Measurements from ENCODE around the gene SGSM2.

The SGSM2 gene

DNA sequence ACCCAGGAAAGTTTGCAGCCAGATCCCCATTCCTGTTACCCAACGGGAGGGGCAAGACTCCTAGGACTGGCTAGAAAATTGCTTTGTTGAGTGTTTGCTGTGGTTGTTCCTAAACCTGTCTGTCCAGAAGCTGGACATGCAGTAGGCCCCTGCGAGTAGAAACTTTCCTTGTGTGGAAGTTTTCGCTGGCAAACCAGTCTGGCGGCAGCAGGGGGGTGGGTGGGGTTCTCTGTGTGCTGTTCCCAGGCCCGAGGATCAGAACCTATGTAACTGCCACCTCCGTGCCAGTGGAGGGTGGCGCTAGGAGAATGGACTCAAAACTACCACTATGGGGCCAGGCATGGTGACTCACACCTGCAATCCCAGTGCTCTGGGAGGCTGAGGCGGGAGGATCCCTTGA is 9.2 kb downstream of the SGSM2 start:
- no peak overlapping the region for H3K27ac ChIP-seq (replicated peaks)
- no peak for DNase-seq (ENCODE audit: low read depth in 1 of 2, low spot score in 1 of 2)
- no peaks in the 10 kb centered on the region for H3K27me3 ChIP-seq (ENCODE audit: insufficient read depth, poor library complexity, severe bottlenecking)
- H3K4me3 ChIP-seq (replicated peaks; ENCODE audit: insufficient read depth, low read length), result no peak overlapping the region
- TF ChIP-seq, protein P1, sequence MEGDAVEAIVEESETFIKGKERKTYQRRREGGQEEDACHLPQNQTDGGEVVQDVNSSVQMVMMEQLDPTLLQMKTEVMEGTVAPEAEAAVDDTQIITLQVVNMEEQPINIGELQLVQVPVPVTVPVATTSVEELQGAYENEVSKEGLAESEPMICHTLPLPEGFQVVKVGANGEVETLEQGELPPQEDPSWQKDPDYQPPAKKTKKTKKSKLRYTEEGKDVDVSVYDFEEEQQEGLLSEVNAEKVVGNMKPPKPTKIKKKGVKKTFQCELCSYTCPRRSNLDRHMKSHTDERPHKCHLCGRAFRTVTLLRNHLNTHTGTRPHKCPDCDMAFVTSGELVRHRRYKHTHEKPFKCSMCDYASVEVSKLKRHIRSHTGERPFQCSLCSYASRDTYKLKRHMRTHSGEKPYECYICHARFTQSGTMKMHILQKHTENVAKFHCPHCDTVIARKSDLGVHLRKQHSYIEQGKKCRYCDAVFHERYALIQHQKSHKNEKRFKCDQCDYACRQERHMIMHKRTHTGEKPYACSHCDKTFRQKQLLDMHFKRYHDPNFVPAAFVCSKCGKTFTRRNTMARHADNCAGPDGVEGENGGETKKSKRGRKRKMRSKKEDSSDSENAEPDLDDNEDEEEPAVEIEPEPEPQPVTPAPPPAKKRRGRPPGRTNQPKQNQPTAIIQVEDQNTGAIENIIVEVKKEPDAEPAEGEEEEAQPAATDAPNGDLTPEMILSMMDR (IDR thresholded peaks at IDR 0.05; ENCODE audit: insufficient read depth, low read length), result no peak
- no peak for TF ChIP-seq SPI1 (IDR thresholded peaks at IDR 0.05; ENCODE audit: borderline replicate concordance, low read depth)
- TF ChIP-seq POLR2AphosphoS5 (IDR thresholded peaks at IDR 0.05; ENCODE audit: low read depth), result no peak
- TF ChIP-seq GABPA (IDR thresholded peaks at IDR 0.05; ENCODE audit: low read depth), result no peak
- TF ChIP-seq, protein P2, sequence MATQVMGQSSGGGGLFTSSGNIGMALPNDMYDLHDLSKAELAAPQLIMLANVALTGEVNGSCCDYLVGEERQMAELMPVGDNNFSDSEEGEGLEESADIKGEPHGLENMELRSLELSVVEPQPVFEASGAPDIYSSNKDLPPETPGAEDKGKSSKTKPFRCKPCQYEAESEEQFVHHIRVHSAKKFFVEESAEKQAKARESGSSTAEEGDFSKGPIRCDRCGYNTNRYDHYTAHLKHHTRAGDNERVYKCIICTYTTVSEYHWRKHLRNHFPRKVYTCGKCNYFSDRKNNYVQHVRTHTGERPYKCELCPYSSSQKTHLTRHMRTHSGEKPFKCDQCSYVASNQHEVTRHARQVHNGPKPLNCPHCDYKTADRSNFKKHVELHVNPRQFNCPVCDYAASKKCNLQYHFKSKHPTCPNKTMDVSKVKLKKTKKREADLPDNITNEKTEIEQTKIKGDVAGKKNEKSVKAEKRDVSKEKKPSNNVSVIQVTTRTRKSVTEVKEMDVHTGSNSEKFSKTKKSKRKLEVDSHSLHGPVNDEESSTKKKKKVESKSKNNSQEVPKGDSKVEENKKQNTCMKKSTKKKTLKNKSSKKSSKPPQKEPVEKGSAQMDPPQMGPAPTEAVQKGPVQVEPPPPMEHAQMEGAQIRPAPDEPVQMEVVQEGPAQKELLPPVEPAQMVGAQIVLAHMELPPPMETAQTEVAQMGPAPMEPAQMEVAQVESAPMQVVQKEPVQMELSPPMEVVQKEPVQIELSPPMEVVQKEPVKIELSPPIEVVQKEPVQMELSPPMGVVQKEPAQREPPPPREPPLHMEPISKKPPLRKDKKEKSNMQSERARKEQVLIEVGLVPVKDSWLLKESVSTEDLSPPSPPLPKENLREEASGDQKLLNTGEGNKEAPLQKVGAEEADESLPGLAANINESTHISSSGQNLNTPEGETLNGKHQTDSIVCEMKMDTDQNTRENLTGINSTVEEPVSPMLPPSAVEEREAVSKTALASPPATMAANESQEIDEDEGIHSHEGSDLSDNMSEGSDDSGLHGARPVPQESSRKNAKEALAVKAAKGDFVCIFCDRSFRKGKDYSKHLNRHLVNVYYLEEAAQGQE (IDR thresholded peaks at IDR 0.05; ENCODE audit: insufficient replicate concordance, low read depth), result no peak

DNA sequence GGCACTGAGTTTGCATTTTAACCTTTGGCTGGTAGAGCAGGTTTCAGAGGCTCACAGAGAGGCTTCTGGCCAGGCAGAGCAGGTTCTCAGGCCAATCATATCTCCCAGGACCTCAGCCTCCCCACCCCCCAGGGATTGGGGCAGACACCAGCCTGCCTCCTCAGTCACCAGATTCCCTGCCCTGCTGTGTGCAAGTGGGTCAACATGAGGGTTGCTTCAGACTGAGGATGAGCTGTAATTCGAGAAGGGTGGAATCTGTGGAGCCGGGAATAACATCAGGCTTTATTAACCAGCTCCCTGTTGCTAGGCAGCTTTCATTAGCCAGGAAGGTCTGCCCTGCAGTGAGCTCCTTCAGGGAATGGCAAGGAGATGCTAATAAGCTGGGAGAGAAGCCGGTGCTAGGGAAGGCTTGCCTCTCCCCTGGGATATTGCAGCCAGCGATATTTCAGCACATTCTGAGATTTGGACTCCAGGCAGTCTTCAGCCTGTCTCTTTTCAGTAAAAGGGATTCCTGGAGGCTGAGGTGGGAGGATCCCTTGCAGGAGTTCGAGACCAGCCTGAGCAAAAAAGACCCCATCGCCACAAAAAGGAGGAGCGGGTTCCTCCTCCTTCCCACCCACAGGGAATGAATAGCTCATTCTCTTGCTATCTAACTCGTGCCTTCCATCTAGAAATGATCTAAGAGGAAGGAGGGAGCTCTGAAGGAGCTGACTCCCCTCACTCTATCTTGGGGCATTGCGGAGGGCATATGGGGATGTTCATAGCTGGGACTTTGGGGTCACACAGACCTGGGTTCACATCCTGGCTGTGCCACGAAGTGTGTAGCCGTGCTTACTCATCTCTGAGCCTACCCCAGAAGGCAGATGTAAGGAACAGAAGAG is 10.7 kb downstream of the SGSM2 start:
- TF ChIP-seq POLR2AphosphoS5 (IDR thresholded peaks at IDR 0.05; ENCODE audit: low read depth) (no peak), SPI1 (IDR thresholded peaks at IDR 0.05; ENCODE audit: borderline replicate concordance, low read depth) (no peak), GABPA (IDR thresholded peaks at IDR 0.05; ENCODE audit: low read depth) (no peak)
- TF ChIP-seq, protein P2 (IDR thresholded peaks at IDR 0.05; ENCODE audit: insufficient replicate concordance, low read depth), result no peak
- TF ChIP-seq, protein P1 (IDR thresholded peaks at IDR 0.05; ENCODE audit: insufficient read depth, low read length), result no peak
- H3K4me3 ChIP-seq (replicated peaks; ENCODE audit: insufficient read depth, low read length), result no peak overlapping the region
- no peaks in the 10 kb centered on the region for H3K27me3 ChIP-seq (ENCODE audit: insufficient read depth, poor library complexity, severe bottlenecking)
- H3K27ac ChIP-seq (replicated peaks), result no peak overlapping the region
- no peak for DNase-seq (ENCODE audit: low read depth in 1 of 2, low spot score in 1 of 2)

DNA sequence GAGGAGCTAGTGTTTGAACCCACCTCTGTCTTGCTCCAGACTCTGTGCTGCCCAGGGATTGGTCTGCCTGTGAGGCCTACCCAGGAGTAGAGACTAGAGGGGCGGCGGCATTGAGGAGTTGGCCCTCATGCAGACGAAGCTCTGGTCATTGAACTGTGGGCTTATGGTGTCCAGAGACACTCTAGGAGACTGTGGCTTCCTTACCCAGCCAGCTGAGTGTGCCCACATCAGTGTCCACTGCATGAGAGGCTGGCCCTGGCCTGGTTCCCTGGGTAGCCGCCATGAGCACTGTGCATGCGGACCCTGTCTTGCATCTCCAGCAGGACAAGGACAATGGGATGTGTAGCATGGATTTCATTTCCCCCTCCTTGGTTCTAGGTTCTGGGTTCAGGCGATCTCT is 14.0 kb downstream of the SGSM2 start:
- Histone ChIP-seq H3K27me3 (ENCODE audit: insufficient read depth, poor library complexity, severe bottlenecking) (no peaks in the 10 kb centered on the region), H3K4me3 (replicated peaks; ENCODE audit: insufficient read depth, low read length) (no peak overlapping the region), H3K27ac (replicated peaks) (no peak overlapping the region)
- DNase-seq (ENCODE audit: low read depth in 1 of 2, low spot score in 1 of 2), result no peak
- TF ChIP-seq, protein P2 (IDR thresholded peaks at IDR 0.05; ENCODE audit: insufficient replicate concordance, low read depth), result no peak
- TF ChIP-seq, protein P1 (IDR thresholded peaks at IDR 0.05; ENCODE audit: insufficient read depth, low read length), result no peak
- TF ChIP-seq SPI1 (IDR thresholded peaks at IDR 0.05; ENCODE audit: borderline replicate concordance, low read depth), result no peak
